OCI-LY1 (cell line): Measurements from ENCODE around the gene GMDS.

Experiments
- CTCF ChIP-seq: fragments of 200-600 bp; sonication (generic), shearing (Covaris generic); IDR thresholded peaks from 2 replicates; pipeline ENCODE4 v1.5.1; 2017; ENCODE audit warnings: mild to moderate bottlenecking, antibody characterized with exemption, low read length, moderate library complexity, mixed read lengths
- EZH2 ChIP-seq: fragments of 200-600 bp; sonication (generic), shearing (Covaris generic); IDR thresholded peaks from 2 replicates; pipeline ENCODE4 v1.8.0; 2017; ENCODE audit warnings: borderline replicate concordance, mixed run types, mild to moderate bottlenecking, antibody characterized with exemption, low read length, moderate library complexity, mixed read lengths

GRCh38 chr6:1991332-1991878 is 254.0 kb downstream of the GMDS start:
- no peak for TF ChIP-seq CTCF
- TF ChIP-seq EZH2, result no peak
